Adrenal gland (tissue), 12 donors: ENCODE results near the gene FXYD1. TPM values are rescaled to one million over a fixed set of nuclear protein-coding genes. Genes with fewer than 3 reads are reported as not detected.

Experiments
- DNase-seq, 7 donors: peaks; one replicate each; pipeline ENCODE4 v3.0.0-alpha.2; 2019 to 2020
- H3K27ac ChIP-seq, 5 donors: fragments of 200-600 bp; sonication (generic) in 4 of 5; 1 replicate in 3 of 5; 2 replicates in 2 of 5; pipeline versions ENCODE4 v1.5.1 to v1.8.0; 2016 to 2020; ENCODE audit warnings: mild to moderate bottlenecking in 1 of 5
- H3K27me3 ChIP-seq: fragments of 200-600 bp; 2 replicates; pipeline ENCODE4 v1.8.0; 2021
- H3K36me3 ChIP-seq, 2 donors: fragments of 200-600 bp; replicated peaks in 1 of 2; 1 replicate in 1 of 2; 2 replicates in 1 of 2; pipeline versions ENCODE4 v1.5.1 to v1.8.0; 2018 to 2022
- H3K4me1 ChIP-seq, 2 donors: fragments of 200-600 bp; replicated peaks in 1 of 2; 1 replicate in 1 of 2; 2 replicates in 1 of 2; pipeline versions ENCODE4 v1.5.1 to v1.8.0; 2018 to 2021
- H3K4me3 ChIP-seq, 4 donors: fragments of 200-600 bp; sonication (generic) in 3 of 4; one replicate each; pipeline ENCODE4 v1.5.1; 2016 to 2018
- H3K9me3 ChIP-seq, 3 donors: fragments of 200-600 bp; sonication (generic) in 1 of 3; replicated peaks in 1 of 3; 1 replicate in 2 of 3; 2 replicates in 1 of 3; pipeline versions ENCODE4 v1.5.1 to v1.8.0; 2016 to 2021
- CTCF ChIP-seq, 6 experiments: fragments of 450-650 bp in 4 of 6; fragments of 200-600 bp in 2 of 6; sonication (generic) in 1 of 6; IDR thresholded peaks; 1 replicate in 5 of 6; 2 replicates in 1 of 6; pipeline versions ENCODE4 v1.5.1 to v1.8.0; 2016 to 2021; ENCODE audit warnings: antibody characterized with exemption in 6 of 6, mild to moderate bottlenecking in 2 of 6, moderate library complexity in 1 of 6
- POLR2A ChIP-seq, 2 donors: fragments of 450-650 bp; IDR thresholded peaks; one replicate each; pipeline ENCODE4 v1.6.1; 2017; ENCODE audit warnings: antibody characterized with exemption in 2 of 2, mild to moderate bottlenecking in 2 of 2, moderate library complexity in 1 of 2
- WGBS, 4 donors: extraction: QIAGEN DNeasy Blood & Tissue Kit in 2 of 4; methylation state at CpG; one replicate each; pipeline versions ENCODE4 v1.1.5 to v1.1.7; 2013 to 2017; 5-methylcytosine and 5-hydroxymethylcytosine counted together
- intact Hi-C, 2 donors: fragments of 100-400 bp; cut with DNase I; formaldehyde crosslinking; loops; one replicate each; pipeline versions ENCODE4 v1.14.1 to v1.15.0; 2022 to 2023
- polyA plus RNA-seq, 3 donors: library from polyadenylated mRNA; stranded (reverse); fragments of 200-250 nt in 2 of 3; fragments of 350-450 nt in 1 of 3; fragmentation: Illumina TruSeq in 1 of 3; extraction: RNeasy Lipid Tissue Mini Kit (QIAGEN cat#74804) in 1 of 3; gene quantifications; one replicate each; pipeline ENCODE4 v1.2.3, GENCODE V29; 2013 to 2014
- total RNA-seq, 9 donors: library from RNA; depleted of rRNA in 4 of 9; stranded (reverse); fragments of >200 nt in 4 of 9; fragments of 120-200 nt in 1 of 9; fragmentation: NEBNext Ultra II Directional in 1 of 9; extraction: Animal tissue kit (Norgen Biotek cat#: 25700) in 1 of 9; gene quantifications; one replicate each; pipeline versions ENCODE4 v1.1.0 to v1.2.4, GENCODE V29; 2013 to 2023
- donor health status: healthy with polysubstance abuse.
- donor health status: Bipolar disorder and iron deficiency.
- donor health status: DM: yes; HTN: yes; CAD: no.
- donor health status: DM: no; HTN: no; CAD: no.
- donor health status: DM: no; HTN: no; CAD: no.
- donor health status: DM: yes; HTN: yes; CAD: no.

The FXYD1 gene
- total and polyA plus RNA-seq, 12 donors = 2.0 to 58.6 (median 9.4) TPM; not detected in 1

GRCh38 chr19:35143231-35143715, 4.6 kb downstream of the FXYD1 start, which contains the start of gene FXYD7:
Gene FXYD7, plus strand, starts transcription at chr19:35143255. Its CDS starts 79 bp downstream, at chr19:35143334.
- Histone ChIP-seq H3K4me3 (no peak within 1 kb of the TSS), H3K4me1 (peaks cover 0 to 15% of the 10 kb centered on the region in 2 donors), H3K36me3 (no peaks in the 10 kb centered on the region), H3K27me3 (peaks cover 4% of the 10 kb centered on the region), H3K9me3 (no peaks in the 10 kb centered on the region), H3K27ac (no peak within 1 kb of the TSS)
- WGBS, 4 donors = 7 to 12% (median 11%) methylated on average over 7 to 31 of the region's 31 CpGs
- no peak for DNase-seq
- intact Hi-C loops = loop anchor here in 1 of 2 donors (5.0 kb wide), 1 partner anchor 124 kb away; the partner anchor contains the start of gene USF2
- no peak for TF ChIP-seq POLR2A (IDR thresholded peaks at IDR 0.05)
- TF ChIP-seq CTCF (IDR thresholded peaks at IDR 0.05) = peak in 1 of 6 experiments; percentile 28

- 32 to 46% (median 36%) methylated on average over 3 of the region's 3 CpGs for WGBS, 4 donors
- Histone ChIP-seq H3K36me3 (no peaks in the 10 kb centered on the region), H3K4me1 (peaks cover 0 to 15% of the 10 kb centered on the region in 2 donors), H3K4me3 (no peak overlapping the region), H3K27ac (no peak overlapping the region), H3K9me3 (no peaks in the 10 kb centered on the region), H3K27me3 (peaks cover 4% of the 10 kb centered on the region)
- DNase-seq = no peak
- intact Hi-C loops = loop anchor here in 1 of 2 donors (5.0 kb wide), 1 partner anchor 123 kb away; the partner anchor contains the start of gene USF2
- no peak for TF ChIP-seq CTCF (IDR thresholded peaks at IDR 0.05)
- TF ChIP-seq POLR2A (IDR thresholded peaks at IDR 0.05) = no peak
Measured at GRCh38 chr19:35143818-35144217, 5.2 kb downstream of the FXYD1 start.

- WGBS, 4 donors = 24 to 38% (median 26%) methylated on average over 3 to 6 of the region's 6 CpGs
- H3K9me3 ChIP-seq = no peaks in the 10 kb centered on the region
- TF ChIP-seq CTCF (IDR thresholded peaks at IDR 0.05) (no peak), POLR2A (IDR thresholded peaks at IDR 0.05) (no peak)
- H3K36me3 ChIP-seq = no peaks in the 10 kb centered on the region
- peaks cover 4% of the 10 kb centered on the region for H3K27me3 ChIP-seq
- no peak overlapping the region for H3K27ac ChIP-seq
- H3K4me1 ChIP-seq = peaks cover 0 to 15% of the 10 kb centered on the region in 2 donors
- DNase-seq = no peak
- no peak overlapping the region for H3K4me3 ChIP-seq
- intact Hi-C loops = loop anchor here in 1 of 2 donors (5.0 kb wide), 1 partner anchor 123 kb away; the partner anchor contains the start of gene USF2
Measured at GRCh38 chr19:35144259-35144599, 5.6 kb downstream of the FXYD1 start.

- peak in 1 of 7 donors; percentile 32 for DNase-seq
- WGBS, 4 donors = 19 to 28% (median 21%) methylated on average over 10 to 15 of the region's 15 CpGs
- Histone ChIP-seq H3K27ac (no peak overlapping the region), H3K4me1 (peaks cover 0 to 15% of the 10 kb centered on the region in 2 donors), H3K27me3 (peaks cover 4% of the 10 kb centered on the region), H3K4me3 (no peak overlapping the region), H3K9me3 (no peaks in the 10 kb centered on the region), H3K36me3 (no peaks in the 10 kb centered on the region)
- TF ChIP-seq POLR2A (IDR thresholded peaks at IDR 0.05) (no peak), CTCF (IDR thresholded peaks at IDR 0.05) (no peak)
- intact Hi-C loops = loop anchor here in 1 of 2 donors (5.0 kb wide), 1 partner anchor 122 kb away; the partner anchor contains the start of gene USF2
Measured at GRCh38 chr19:35144600-35145436, 6.2 kb downstream of the FXYD1 start.
